GM18868 (cell line): ENCODE data around the gene UMAD1.

Experiments
- ATAC-seq: cut with Tn5 transposase; IDR thresholded peaks from one replicate; pipeline ENCODE4 v1.9.1; 2021; ENCODE audit warnings: mild to moderate bottlenecking, moderate library complexity; ENCODE audit not compliant: unreplicated experiment

Gene UMAD1

DNA sequence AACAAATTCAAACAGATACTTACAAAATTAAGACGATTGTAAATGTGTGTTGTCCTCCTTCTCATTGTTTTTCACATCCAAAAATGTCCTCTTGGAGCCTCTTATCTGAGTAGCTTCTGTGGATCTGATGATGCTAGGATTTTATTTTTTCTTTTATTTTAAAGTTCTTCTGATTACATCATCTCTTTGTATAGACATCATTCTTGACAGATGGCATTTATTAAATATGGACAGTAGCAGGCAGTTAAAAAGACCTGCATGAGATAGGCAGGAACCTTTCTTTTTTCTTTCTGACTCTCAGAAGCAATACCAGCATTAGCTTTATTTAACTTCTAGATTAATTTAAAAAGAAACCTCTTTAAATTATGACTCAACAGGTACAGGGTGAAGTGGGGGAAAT, 77.9 kb downstream of the UMAD1 start, which contains the start of gene RPA3:
TSS of gene RPA3 (minus strand) at position 116 of the 400 bp plus-strand sequence. CDS start 78,189 bp downstream, outside the sequence.
- ATAC-seq: no peak

DNA sequence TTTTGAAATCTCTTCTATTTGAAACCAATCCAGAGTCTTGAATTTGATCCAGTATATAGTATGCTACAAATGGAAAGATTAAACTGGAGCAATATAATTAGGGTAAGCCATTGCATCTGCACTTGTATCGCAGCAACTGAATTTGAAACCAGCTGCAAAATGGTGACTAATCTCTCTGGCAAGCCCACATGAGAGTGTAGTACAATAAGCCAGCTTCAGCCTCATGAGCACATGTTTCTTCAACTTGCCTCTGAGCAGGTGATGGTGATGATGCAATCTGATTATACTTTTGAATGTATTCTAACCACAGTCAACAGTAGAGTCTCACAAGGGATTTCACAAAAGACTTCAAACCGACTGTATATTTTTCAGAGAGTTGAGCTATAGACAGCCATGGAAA, 78.7 kb downstream of the UMAD1 start:
- ATAC-seq: peak; percentile 98

DNA sequence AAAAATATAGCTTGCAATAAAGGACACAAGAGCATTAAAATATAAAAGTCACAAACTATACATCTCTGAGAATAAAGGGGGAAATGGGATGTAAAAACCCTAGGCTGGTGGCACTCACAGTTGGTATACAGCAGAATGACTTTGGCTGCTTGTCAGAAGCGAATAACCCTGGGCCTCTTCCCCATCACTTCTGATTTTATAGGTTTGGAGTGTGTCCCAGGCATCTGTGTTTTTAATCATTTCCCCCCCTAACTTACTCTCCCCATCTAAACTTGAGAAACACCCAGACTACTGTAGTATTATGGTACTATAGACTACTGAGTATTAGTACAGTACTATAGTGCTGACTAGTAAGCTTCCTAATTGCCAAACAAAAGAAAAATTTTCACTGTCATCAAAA, 79.6 kb downstream of the UMAD1 start:
- ATAC-seq: no peak

DNA sequence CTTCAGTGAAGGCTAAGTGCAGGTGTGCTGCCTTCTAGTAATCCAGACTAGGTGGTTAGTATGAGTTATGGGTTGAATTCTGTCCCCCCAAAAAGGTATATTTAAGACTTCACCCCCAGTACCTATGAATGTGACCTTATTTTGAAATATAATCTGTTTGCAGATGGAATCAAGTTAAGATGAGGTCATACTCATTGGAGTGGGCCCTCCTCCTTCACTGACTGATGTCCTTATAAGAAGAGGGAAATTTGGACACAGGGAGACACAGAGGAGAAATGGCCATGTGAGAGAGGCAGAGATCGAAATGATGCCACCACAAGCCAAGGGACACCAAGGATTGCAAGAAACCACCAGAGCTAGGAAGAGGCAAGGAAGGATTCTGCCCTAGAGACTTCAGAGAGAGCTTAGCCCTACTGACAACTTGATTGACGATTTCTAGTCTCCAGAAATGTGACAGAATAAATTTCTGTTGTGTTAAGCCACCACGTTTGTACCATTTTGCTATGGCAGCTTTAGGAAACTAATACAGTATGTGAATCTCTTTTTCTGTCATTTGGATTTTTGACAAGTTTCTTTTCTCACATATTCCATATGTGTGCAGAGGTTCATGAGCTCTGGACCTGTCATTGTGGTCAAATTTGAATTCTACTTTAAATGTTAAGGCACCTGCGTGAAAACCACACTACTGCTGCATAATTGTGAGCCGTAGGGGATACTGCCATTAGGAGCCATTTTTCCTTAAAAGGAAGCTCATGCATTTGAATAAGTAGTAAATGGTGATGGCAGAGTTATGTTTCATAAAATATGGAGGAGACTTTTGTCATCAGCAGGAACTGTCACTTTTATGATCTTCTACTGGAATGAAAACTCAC, 80.4 kb downstream of the UMAD1 start:
- no peak for ATAC-seq

DNA sequence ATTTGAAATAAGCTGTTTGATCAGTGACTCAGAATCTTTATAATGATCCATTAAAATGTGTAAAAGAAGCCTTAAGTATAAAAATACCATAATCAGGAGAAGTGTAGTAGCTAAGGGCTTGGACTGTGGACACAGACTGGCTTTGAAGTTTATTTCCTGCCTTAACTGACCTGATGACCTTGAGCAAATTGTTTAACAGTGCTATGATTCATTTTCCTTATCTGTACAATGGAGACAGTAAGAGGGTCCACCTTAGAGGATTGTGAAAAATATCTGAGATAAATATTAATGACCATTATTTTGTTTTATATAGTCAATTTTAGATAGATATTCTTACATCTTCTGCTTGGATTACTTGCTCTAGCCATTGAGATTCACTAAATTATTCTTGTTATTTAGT, 91.2 kb downstream of the UMAD1 start:
- no peak for ATAC-seq

DNA sequence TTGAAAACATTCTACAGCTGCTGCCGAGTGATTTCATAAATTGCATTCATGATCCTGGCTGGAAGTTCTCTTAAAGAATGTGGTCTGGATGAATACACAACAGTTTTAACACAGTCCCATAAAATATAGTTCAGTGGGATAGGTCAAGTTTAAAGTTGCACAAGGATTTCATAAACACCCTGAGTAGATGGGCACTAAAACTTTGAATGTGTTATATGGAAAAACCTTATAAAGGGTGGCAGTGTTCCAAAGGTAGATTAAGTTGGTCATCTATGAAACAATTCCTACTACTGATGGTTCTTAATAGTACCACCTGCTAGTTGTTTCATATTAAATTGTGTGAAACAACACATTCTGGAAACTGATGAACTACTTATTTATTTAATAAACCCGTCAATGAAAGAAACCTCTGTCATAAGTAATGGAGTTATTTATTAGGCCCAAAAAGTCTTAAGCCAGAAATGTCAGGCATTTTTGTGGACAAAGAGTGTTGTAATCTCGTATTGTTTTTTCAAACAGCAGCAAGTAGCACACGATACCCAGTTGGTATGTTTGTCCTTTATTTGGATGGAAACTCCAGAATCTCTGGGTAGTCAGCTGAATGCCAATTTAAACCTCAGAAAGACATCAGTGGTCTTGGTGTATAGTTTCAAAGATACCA, 92.2 kb downstream of the UMAD1 start:
- ATAC-seq: no peak

DNA sequence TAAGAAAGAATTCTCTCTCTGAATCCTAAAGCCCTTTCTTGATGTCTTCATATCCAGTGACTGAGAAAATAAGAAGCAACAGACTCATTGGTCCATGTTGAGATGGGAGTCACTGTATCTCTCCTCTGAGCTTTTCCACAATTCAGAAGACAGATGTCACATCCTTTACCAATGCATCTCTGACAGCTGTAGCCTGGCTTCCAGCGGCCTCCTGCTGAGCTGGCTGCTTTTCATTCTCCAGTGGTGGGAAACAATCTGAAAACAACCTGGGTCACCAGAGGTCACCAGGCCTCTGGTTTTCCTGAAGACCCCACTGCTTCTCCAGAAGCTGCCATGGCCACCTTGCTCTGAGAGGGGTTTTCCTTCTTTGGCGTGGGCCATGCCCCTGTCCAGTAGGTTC, 96.1 kb downstream of the UMAD1 start:
- ATAC-seq: no peak

DNA sequence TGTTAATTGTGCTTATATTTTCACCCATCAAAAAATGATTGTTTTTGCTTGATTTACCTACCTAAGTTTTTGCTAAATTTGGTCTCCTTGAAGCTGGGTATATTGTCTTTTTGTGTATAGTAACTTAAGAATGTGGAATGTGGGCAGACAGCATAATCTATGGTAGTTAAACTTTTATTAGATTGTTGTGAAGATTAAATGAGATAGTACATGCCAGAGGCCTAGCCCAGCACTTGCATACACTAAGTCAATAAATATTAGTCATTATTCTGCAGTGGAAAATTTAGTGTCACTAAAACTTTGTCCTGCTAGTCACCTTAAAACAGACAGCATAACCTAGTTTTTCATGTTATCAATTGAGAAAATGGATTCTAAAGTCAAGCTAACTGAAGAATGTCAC, 97.1 kb downstream of the UMAD1 start:
- ATAC-seq: no peak

DNA sequence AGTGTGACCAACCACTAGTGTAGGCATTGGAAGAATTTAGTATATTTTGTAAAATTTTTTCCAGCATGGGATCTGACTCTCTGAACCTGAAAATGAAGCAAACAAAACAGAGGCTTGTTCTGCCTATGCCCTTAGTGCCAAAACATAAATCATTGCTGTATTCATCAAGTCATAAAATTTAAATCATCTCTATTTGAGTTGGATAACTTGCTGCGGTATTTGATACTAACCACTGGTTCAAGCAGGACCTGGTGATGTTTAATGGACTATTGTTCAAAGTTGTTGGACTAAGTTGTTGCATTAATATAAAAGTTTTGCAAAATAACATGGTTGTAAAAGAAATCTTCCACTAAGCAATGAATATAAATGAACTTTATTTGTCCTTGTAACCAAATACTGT, 97.6 kb downstream of the UMAD1 start:
- ATAC-seq: no peak

DNA sequence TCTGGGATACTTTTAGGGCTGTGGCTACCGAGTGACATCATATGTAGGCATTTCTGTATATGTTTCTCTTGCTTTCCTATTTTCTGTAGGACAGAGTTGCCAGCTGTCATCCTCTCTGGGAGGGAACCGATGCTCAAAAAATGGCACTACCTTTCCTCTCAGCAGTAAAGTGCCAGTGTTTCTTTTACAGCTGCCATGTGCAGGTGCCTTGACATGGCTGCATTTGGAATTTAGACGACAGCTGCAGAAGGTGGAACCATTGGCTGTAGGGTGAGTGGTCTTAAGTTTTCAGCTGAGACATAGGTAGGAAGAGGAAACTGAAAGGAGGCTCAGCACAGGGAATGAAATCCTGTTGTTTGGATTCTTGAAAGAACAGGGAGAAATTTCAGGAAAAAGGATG, 98.1 kb downstream of the UMAD1 start:
- no peak for ATAC-seq

DNA sequence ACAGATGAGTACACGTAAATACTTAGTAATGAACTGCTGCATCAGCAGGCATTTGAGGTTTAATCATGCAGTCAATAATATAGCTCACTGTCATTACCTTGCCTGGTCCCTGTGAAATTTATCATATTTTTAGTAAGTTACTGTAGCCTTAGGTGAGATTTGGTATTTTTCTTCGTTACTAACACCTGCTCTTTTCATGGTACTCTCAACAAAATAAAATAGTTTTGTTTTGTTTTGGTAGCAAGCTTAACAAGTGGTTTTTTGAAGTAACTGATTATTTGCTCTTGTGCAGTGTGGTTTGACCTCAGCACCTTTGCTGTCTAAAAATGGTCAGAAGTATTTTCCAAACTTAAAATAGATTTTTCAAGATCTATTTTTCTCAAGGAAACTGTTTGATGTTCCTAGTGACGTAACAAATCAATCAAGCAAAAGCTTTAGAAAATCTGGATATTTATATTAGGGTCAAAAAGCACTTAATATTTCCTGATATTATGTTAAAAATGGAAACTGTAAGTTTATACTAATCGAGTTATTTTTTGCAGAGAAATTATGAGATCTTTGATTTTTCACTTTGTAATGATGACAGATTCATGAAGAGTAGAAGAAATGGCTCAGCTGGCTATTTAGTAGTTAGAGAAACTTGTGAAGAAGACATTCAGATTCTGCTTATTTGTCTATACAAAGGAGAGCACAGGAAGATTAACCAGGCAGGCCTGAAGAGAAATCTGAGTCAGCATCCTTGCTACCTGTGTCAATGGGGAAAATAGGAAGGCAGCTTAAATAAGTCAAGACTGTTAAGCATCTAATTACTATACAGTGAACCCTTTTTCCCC, 98.9 kb downstream of the UMAD1 start:
- peak; percentile 61 for ATAC-seq

DNA sequence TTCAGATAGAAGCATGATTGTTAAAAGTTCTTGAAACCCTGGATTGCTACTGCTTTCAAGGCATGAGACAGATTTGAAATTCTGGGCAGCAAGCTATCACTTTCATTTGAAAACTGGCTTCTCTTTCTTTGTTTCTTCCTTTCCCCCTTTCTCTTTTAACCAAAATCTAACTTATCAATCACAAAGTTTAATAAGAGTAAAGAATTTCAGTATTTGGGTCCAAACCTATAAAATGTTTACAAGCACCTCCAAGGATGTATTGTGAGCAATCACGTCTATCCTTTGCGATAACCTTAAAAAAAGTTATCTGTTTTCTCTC, 99.4 kb downstream of the UMAD1 start:
- no peak for ATAC-seq

DNA sequence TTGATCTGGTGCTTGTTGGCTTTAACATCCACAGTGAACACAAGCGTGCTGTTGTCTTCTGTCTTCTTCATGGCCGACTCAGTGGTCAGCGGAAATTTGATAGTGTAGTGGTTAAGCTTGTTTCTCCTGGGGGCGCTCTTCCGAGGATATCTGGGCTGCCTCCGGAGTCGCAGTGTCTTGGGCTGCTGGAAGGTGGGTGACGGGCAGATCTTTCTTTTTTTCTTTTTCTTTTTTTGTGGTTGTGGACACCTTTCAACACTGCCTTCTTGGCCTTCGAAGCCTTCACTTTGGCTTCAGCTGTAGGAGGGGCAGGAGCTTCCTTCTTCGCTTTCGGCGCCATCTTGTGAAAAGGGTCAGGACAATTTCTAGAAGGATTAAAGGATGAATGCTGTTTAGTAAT, 101.7 kb downstream of the UMAD1 start:
- ATAC-seq: no peak

DNA sequence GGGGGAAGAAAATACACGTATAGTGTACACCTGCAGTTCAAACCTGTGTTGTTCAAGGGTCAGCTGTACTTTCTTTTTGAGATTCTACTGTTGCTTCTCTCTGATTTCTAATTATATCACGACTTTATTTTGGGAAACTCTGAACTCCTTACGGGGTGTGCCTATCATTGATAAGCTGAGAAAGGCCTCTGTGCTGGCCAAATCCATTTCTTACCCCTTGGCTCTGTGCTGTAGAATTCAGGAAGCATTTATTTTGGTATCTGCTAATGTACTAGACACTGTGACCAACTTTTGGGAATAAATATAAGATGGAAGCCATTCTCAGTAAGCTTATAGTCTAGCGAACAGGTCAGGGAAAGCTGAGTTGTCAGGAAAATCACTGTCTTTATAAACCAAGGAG, 104.7 kb downstream of the UMAD1 start:
- no peak for ATAC-seq

DNA sequence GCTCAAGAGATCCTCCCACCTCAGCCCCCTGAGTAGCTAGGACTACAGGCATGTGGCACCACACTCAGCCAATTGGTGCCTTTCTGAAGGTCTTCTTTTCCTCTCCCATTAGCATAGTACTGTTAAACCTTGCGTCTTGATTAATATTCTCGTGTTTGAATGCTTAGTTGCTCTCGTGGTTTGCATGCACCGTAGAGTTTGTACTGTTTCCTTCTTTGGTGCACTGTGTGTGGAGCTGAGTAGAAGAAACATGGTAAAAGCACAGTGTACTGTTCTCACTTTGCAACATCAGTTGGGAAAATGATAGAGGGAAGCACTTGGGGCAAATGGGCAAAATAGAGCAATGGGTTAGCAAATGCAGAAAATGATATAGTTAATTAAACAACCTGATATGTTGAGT, 105.4 kb downstream of the UMAD1 start:
- ATAC-seq: peak; percentile 56

DNA sequence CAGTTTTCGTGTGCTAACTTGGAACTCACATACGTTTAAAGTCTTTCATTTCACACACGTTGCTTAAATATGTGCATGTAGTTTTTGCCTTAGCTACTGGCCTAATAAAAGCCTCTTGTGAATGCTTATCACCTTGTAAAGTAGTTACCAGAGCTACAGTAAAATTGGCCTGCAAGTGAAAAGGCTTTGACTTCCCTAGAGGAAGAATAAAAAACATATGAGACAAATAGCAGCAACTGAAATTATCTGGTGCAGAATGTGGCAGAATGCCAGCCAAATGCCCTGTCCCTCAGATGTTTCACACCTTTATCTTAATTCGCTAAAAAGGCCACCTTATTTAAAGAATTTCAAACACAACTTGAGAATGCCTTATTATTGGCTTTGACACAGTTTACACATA, 105.9 kb downstream of the UMAD1 start:
- no peak for ATAC-seq

DNA sequence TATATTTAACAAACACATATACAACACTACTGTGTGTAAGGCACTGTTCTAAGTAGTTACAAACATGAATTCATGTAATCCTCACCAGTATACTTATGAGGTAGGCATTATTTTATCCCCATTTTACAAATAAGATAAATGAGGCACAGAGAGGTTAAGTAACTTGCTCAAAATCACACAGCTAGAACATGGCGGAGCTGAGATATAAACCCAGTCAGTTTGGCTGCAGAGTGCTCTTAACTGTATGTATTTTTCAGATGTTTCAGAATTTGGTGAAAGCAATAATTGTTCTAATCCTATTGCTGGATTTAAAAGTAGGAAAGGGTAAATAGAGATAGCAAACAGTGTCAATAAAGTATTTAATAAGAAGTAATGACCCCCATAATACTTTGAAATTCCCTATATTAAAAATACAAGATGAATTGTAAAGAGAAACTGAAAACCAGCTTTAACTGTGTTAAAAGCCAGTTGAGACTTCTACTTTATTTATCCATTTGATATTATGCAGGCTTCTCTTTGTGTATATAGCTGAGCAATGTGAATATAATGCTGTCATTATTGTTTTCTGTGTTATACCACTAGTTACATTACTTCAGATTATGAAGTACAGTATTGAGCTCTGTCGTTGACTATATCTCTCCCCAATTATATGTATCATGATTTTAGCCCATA, 110.2 kb downstream of the UMAD1 start:
- ATAC-seq: no peak

DNA sequence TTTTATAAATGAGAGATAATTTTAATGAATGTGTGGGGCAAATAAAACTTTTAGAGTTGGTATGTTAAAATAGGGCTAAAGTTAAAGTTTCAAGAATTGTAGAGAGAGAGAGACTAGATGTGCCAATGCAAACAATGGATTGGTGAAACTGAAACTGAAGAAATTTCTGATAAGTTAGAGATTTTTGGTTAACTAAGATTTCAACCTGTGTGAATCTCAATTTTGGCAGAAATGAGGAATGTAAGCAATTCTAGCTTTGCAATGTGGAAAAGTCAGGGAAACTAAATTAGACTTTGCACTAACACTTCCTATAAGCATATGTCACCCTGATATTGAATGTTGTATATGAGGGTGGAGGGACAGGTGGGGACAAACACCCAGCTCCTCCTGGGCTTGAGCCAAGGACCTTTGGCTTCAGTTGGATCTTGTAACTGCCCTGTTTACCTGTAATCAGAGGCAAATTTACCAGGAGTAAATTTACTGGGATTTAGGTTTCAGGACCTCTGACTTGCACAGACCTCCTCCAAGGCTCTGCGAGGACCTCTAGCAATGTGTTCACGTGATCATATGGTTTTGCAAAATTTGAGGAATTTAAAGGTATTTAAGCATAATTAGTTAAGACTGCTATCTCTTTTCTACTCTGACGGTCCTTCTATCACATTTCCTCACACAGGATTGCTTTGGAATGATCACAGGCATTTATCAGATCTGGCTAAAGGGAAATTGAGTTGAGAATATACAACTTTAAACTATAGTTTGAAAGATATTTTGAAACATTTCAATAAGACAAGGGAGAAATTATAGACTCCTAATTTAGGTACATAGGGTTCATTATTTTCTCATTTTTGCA, 110.9 kb downstream of the UMAD1 start:
- no peak for ATAC-seq

DNA sequence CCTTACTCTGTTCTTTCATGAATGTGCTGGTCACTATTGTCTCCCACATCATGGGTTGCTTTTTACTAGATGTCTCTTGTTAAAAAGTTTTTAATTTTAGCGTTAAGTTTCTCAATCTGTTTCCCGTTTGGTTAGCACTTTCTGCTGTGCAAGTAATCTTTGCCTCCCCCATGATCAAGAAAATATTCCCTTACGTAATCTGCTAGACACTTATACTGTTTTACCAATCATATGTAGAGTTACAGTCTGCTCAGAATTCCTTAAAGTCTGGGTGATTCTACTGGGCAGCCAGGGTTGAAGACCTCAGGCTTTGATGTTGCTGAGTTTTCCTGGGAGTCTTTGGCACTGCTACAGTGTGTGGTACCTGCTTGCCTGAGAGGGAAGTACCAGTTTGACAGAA, 116.0 kb downstream of the UMAD1 start:
- no peak for ATAC-seq

DNA sequence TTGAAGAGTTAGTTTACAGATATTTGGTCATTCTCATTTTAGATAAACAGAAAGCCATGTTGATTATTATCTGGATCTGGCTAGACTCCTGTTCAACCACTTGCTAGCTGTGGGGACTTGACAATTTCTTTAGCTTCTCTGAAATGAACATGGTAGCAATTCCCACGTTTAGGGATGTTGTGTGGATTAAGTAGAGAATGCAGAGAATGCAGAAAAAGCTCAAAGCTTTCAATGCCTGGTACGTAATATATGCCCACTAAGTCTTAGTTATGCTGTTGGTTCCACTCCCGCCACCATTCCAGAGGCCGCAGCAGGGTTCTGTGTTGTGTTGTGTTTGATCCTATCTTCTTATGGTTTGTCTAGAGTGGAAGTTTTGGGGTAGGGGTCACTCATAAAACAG, 117.0 kb downstream of the UMAD1 start:
- no peak for ATAC-seq
